GM19043 (cell line): Measurements from ENCODE around the gene CEP126.

ENCODE experiments used
- ATAC-seq: cut with Tn5 transposase; IDR thresholded peaks from one replicate; pipeline ENCODE4 v1.9.1; 2021; ENCODE audit warnings: low read depth; ENCODE audit not compliant: unreplicated experiment

The CEP126 gene

DNA sequence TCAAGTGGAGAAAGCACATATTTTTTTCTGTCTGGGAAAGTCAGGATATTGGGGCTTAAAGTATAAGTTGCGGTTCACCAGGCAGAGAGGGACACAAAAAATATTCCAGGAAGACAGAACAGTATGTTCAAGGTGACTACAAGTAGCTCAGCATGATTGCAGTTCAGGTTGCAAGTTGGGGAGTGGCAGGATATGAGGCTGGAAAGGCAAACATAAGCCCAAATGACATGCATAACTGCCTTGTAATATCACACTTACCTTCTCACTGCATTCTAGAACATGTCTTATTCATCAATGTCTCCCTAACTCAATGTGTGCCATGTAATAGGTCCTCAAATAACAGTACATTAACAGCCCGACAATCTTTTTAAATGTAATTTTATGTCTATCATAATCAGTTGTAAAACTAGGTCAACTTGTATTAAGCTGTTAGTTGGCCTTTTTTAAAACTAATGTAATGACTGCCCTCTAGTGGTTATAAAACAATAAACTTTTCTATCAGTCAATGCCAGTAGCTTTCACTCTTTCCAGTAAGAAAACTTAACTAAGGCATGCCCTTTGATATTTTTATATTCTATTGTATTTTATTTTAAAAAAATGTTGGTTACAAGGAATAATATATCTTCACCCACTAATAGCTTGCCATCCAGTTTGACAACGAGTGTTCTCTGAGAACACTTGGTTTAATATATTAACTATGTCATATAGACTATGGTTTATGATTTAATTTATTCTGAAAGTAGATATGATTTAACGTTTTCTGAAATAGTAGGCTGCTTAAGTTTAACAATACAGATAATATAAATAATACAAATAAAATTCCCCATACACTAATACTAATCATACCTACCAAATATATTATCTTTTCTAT is 93.0 kb downstream of the CEP126 start:
- ATAC-seq: peak; percentile 80

DNA sequence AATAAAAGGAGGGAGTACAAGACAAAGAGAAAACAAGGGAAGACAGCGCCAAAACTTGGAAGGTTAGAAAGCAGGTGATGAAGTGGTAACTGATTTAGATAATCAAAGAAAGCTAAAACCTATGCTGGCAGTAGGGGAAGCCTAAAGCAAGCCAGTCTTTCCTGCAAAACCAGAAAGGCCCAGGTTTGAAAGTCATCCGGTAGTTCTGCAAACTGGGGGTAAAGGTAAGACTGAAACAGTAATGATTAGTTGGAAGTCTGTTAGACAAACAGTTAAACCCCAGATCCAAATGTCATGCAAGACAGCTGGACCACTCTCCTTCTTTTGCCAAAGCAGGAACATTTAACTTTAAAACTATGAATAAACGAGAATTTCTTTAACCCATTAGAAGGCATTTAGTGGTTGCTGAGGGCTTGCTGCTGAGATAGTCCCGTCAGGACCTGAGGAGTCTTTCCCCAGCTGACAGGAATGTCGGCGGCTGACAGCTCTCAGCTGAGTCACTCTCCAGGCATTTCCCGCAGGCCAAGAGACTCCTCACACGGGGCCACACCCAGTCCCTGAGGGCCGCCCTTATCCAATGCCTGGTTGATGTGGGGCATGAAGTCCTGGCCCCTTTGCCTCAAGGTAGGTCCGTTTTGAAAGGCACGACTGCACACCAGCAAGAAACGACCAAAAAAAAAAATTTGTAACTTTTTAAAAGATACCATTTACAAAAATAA is 96.1 kb downstream of the CEP126 start:
- no peak for ATAC-seq

DNA sequence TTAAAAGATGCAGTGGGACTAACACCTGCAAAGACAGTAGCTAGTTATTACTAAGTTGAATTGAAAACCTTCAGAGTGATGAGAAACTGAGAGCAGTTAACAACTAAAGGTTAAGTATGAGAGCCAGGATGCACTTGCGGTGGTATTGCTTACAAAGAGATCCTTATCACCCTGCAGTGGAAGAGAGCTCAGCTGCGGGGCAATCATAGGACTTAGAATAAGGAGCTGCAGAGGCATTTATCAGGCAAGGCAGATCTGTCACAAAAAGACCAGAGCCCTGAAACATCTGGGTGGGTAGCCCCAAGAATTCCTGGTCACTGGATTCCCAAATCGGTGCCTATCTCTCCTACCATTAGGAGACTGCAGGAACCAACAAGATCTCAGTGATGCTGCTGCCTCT is 98.1 kb downstream of the CEP126 start:
- ATAC-seq: no peak

DNA sequence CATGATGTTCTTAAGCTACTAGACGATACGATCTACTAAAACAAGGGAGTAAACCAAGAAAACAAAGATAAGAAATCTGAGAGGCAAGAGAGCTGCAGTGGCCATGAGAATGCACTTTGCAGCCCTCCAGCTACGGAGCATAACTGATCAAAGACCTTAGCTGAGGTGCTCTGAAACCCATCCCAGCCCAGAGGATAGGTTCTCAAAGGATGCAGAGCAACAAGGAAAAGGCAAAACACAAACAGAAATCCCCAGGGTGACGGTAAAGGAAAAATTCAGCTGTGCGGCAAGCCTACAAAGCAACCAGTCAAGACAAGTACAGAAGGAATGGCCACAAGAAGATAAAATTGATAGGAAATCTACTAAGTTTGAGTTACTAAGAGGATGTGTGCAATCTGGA is 99.9 kb downstream of the CEP126 start:
- ATAC-seq: no peak

DNA sequence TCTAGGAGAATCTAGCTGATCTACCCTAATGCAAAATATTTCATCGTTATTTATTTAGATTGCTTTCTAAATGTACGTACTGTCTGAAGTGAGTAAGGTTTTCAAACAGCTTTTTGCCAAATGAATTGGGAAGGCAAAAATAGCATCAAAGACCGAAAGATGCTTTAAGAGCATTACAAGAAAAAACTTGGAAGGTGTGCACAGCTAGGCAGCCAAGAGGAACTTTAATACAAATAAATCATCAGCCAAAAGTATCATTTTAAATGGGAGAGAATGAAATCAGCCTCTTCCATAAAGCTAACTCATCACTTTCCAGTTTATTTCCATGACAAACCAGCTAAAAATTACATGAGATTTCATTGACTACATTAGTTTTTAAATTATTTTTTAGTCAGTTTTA is 102.2 kb downstream of the CEP126 start:
- no peak for ATAC-seq

DNA sequence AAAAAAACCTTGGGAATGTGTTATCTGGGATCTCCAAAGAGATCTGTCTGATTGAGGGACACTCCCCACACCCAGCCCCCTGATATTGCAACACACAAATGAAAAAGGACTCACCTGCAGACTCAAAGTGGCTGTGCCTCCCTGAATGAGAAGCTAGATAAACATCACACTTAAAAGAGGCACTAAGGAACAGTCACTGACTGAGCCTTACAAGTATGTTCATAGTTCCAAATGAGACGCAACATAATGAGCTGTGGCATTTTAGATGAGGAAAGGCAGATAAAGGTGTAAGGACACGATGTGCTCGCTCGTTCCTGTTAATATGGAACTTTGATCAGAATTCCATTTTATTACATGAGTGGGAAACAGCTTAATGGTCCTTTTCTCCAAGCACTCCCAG is 111.4 kb downstream of the CEP126 start:
- ATAC-seq: no peak

DNA sequence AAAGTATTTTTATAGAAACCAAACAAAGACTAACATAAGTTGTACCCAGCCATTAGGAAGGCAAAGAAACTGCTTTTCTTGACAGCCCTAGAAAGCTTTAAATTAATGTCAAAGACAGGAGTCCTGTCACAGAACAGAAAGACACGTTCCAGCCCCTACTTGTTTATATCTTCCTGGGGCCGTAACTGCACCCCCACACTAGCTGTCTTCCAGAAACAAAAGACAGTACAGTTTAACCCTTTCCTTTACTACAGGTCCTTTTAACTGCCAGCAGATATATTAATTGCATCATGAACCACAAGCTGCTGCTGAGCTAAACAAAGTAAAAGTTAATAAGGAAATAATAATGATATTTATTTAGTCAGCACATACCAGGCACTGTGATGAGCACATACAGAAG is 112.1 kb downstream of the CEP126 start:
- no peak for ATAC-seq

DNA sequence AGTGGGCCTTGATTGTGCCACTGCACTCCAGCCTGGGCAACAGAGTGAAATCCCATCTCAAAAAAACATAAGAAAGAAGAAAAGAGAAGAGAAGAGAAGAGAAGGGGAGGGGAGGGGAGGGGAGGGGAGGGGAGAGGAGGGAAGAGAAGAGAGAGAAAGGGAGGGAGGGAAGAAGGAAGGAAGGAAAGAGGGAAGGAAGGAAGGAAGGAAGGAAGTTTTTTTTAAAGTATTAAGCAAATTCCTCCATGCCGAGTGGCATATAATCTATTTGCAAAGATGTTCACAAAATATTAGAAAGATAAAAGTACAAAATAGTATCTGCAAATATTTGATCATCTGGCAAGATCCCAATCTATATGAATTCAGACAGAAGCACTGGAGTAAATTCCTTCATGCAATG is 121.9 kb downstream of the CEP126 start:
- ATAC-seq: no peak

DNA sequence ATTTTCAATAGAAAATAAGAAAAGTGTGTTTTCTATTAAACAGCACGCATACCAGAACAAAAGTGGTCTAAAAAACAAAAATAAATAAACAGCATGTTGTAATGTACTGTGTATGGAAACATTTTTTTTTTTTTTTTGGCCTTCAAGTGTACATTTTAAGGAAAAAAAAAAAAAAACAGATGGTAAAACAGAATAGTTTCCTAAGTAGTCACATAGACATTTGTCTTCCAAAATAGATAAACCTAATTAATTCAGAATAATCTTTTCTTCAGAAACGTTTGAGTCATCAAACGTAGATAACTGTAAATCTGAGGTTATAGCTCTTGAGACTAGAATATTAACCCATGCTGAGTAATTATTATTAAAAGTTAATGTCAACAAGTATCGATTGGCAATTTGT is 132.0 kb downstream of the CEP126 start:
- no peak for ATAC-seq

DNA sequence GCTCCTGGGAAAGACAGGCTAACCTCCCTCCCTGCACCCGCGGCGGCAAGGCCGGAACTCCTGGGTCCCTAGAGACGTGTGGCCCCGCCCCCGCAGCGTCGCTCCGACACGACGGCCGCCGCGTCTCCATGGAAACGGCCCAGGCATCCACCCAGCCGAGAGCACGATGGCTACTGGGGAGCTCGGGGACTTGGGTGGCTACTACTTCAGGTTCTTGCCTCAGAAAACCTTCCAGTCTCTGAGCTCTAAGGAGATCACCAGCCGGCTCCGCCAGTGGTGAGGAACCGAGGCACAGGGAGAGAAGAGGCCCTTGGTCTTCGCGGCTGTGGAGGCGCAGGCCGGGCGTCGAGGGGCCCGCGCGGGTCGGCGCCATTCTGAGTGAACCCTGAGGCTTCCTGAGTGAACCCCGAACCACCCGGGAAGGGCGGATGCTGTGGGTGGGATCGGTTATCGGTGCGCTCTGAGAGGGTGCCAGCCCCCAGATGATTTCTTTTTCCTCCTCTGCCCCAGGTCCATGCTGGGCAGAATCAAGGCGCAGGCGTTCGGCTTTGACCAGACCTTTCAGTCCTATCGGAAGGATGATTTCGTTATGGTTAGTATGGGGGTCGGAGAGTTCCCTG is 132.6 kb downstream of the CEP126 start, which contains the start of gene CFAP300:
CFAP300 (plus strand) TSS at position 133 of the 620 bp plus-strand sequence; CDS start at position 167, 34 bp downstream.
- ATAC-seq: no peak
